HepG2 (cell line): ENCODE measurements around the gene MRPL28. TPM values are rescaled to one million over a fixed set of nuclear protein-coding genes. Genes with fewer than 3 reads are reported as not detected.

Source experiments
- ARID2 ChIP-seq: sonication (generic); formaldehyde crosslinking; IDR thresholded peaks from 2 replicates; pipeline ENCODE4 v1.8.1; 2022; ENCODE audit warnings: mild to moderate bottlenecking, missing genetic modification reagents, borderline replicate concordance
- CC2D1A ChIP-seq: sonication (generic); formaldehyde crosslinking; IDR thresholded peaks from 2 replicates; pipeline ENCODE4 v1.8.1; 2023; ENCODE audit warnings: mild to moderate bottlenecking, missing genetic modification reagents
- EP300 ChIP-seq, 3 experiments: sonication (generic) in 1 of 3; formaldehyde crosslinking in 1 of 3; IDR thresholded peaks; 2 replicates each; pipeline versions ENCODE4 v1.5.1 to v1.6.1; 2011 to 2020; ENCODE audit warnings: low read depth in 2 of 3, low read length in 2 of 3, borderline replicate concordance in 1 of 3, improper control_type of control experiment in 1 of 3, mild to moderate bottlenecking in 1 of 3, missing genetic modification reagents in 1 of 3, moderate library complexity in 1 of 3
- HDAC2 ChIP-seq: sonication (generic); formaldehyde crosslinking; IDR thresholded peaks from 2 replicates; pipeline ENCODE4 v1.4.0; 2020; ENCODE audit warnings: missing genetic modification reagents
- KLF11 ChIP-seq: IDR thresholded peaks from 2 replicates; pipeline ENCODE4 v1.6.1; 2016; ENCODE audit warnings: missing compliant biosample characterization
- ONECUT2 ChIP-seq: sonication (generic); formaldehyde crosslinking; IDR thresholded peaks from 2 replicates; pipeline ENCODE4 v1.4.0; 2020; ENCODE audit warnings: missing genetic modification reagents
- PLRG1 ChIP-seq: fragments of 450-650 bp; conservative IDR thresholded peaks from 2 replicates; pipeline ENCODE4 v1.6.1; 2016
- RARA ChIP-seq: IDR thresholded peaks from 2 replicates; pipeline ENCODE4 v1.6.1; 2016; ENCODE audit warnings: missing genetic modification reagents, missing compliant biosample characterization
- RERE ChIP-seq: IDR thresholded peaks from 2 replicates; pipeline ENCODE4 v1.6.1; 2016; ENCODE audit warnings: low read depth, missing genetic modification reagents, missing compliant biosample characterization
- RFX3 ChIP-seq: IDR thresholded peaks from 2 replicates; pipeline ENCODE4 v1.6.1; 2016; ENCODE audit warnings: missing biosample characterization, missing genetic modification reagents
- SAP130 ChIP-seq: IDR thresholded peaks from 2 replicates; pipeline ENCODE4 v1.6.1; 2016; ENCODE audit warnings: low read depth
- TBX2 ChIP-seq: sonication (generic); formaldehyde crosslinking; IDR thresholded peaks from 2 replicates; pipeline ENCODE4 v1.5.0; 2020; ENCODE audit warnings: missing genetic modification reagents, mild to moderate bottlenecking, borderline replicate concordance
- ZBTB8A ChIP-seq: sonication (generic); formaldehyde crosslinking; IDR thresholded peaks from 2 replicates; pipeline ENCODE4 v1.4.0; 2020; ENCODE audit warnings: mild to moderate bottlenecking, low read depth, missing genetic modification reagents, borderline replicate concordance
- ZFP36L1 ChIP-seq: sonication (generic); formaldehyde crosslinking; IDR thresholded peaks from 2 replicates; pipeline ENCODE4 v1.8.0; 2022; ENCODE audit warnings: mild to moderate bottlenecking, missing genetic modification reagents, moderate library complexity
- ZNF569 ChIP-seq: sonication (generic); formaldehyde crosslinking; IDR thresholded peaks from 2 replicates; pipeline ENCODE4 v1.5.0; 2020; ENCODE audit warnings: mild to moderate bottlenecking, missing genetic modification reagents, moderate library complexity, borderline replicate concordance
- ZNF598 ChIP-seq: sonication (generic); formaldehyde crosslinking; IDR thresholded peaks from 2 replicates; pipeline ENCODE4 v1.5.1; 2020; ENCODE audit warnings: mild to moderate bottlenecking, missing genetic modification reagents, borderline replicate concordance
- polyA plus RNA-seq, 8 experiments: library from polyadenylated mRNA; depleted of rRNA in 3 of 8; stranded (reverse) in 7 of 8; unstranded in 1 of 8; fragments of >200 nt; fragmentation: Illumina TruSeq in 4 of 8; extraction: Trizol in 4 of 8; gene quantifications; 2 replicates each; pipeline versions ENCODE4 v1.2.1 to v1.2.3, GENCODE V29; 2011 to 2016; ENCODE audit warnings: low read depth in 4 of 8, missing spikeins in 1 of 8, mixed read lengths in 1 of 8; ENCODE audit not compliant: insufficient read depth in 1 of 8
- total RNA-seq, 5 experiments: library from RNA; depleted of rRNA; stranded (reverse); fragments of >200 nt; fragmentation: Illumina TruSeq; extraction: Trizol; gene quantifications; 2 replicates each; pipeline ENCODE4 v1.2.3, GENCODE V29; 2016; ENCODE audit warnings: low read depth in 1 of 5
- TF ChIP-seq, protein P1 (sequence below): sonication (generic); formaldehyde crosslinking; IDR thresholded peaks from 2 replicates; pipeline ENCODE4 v1.5.0; 2020; ENCODE audit warnings: mild to moderate bottlenecking, missing genetic modification reagents, moderate library complexity
- TF ChIP-seq, protein P2 (sequence below): sonication (generic); formaldehyde crosslinking; IDR thresholded peaks from 2 replicates; pipeline ENCODE4 v1.8.1; 2023; ENCODE audit warnings: mild to moderate bottlenecking, missing genetic modification reagents
- TF ChIP-seq, protein P3 (sequence below): sonication (generic); formaldehyde crosslinking; IDR thresholded peaks from 2 replicates; pipeline ENCODE4 v1.8.0; 2022; ENCODE audit warnings: mild to moderate bottlenecking, missing genetic modification reagents, borderline replicate concordance

Gene MRPL28
- total and polyA plus RNA-seq, 2 of the 13 experiments (the other 11 are each of a cell fraction or from before 2014, with no cell fraction given) = 114 to 135 TPM

DNA sequence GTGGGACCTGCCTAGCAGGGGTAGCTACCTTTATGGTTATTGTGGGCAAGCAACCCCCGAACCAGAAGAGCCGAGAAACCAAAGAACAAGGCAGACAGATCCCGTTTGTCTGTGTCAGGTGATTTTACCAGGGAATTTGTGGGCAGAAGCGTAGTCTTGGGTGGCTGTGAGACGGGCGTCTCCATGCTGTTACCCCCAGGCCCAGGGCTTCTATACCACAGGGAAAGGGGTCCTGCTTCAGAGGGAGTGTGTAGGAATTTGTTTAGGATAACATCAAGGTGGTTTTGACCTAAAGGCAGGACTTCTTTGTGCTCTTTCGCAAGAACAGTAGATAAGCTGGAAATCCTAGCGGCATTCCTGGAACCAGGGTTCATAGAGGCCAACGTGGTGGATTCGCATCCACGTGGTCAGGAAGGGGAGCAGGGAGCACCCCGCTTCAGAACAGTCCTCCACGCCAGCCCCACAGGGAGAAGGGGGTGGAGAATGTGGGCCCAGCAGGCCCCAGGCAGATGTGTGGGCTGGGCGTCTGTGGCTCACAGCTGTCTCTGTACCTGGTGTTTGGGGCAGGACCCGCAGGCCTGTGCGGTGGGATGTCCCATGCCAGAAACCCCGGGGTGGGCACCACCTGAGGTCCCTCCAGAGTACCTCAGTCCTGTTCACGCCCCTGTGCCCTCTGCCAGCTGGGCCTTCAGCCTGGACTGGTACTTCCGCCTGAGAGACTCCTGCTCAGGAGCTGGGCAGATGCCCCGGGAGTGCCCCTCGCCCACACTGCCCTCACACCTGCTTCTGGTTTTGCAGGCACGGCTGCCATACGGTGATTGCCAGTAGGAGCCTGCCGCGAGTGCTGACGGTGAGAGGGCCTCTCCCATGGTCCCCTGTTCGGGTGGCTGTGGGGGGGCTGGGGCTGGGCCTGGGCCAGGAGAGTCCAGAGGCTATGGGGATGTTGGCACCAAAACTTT is 35.5 kb upstream of the MRPL28 start (continued):
- TF ChIP-seq PLRG1 (no peak), ZFP36L1 (CRISPR knock-in tag) (peak; percentile 66), ARID2 (CRISPR knock-in tag) (no peak; the same call in 1 of the 2 replicates), SAP130 (CRISPR knock-in tag) (peak; percentile 98), ZNF569 (CRISPR knock-in tag) (no peak), CC2D1A (CRISPR knock-in tag) (no peak), RFX3 (CRISPR knock-in tag) (no peak), HDAC2 (CRISPR knock-in tag) (peak; percentile 88), ZNF598 (no peak), ZBTB8A (CRISPR knock-in tag) (no peak), TBX2 (CRISPR knock-in tag) (peak; percentile 71; the same call in 1 of the 2 replicates), RARA (CRISPR knock-in tag) (peak; percentile 97), EP300 (IDR thresholded peaks at IDR 0.05; ENCODE audit: low read depth in 2 of 2, low read length in 2 of 2) (peak in 1 of 2 experiments; percentile 90; a peak in 2 of 4 replicates), EP300 (CRISPR knock-in tag; IDR thresholded peaks at IDR 0.05; ENCODE audit: borderline replicate concordance) (peak; percentile 96), RERE (CRISPR knock-in tag) (peak; percentile 82), ONECUT2 (CRISPR knock-in tag) (no peak), KLF11 (CRISPR knock-in tag) (no peak; the same call in 1 of the 2 replicates)
- TF ChIP-seq, protein P1, sequence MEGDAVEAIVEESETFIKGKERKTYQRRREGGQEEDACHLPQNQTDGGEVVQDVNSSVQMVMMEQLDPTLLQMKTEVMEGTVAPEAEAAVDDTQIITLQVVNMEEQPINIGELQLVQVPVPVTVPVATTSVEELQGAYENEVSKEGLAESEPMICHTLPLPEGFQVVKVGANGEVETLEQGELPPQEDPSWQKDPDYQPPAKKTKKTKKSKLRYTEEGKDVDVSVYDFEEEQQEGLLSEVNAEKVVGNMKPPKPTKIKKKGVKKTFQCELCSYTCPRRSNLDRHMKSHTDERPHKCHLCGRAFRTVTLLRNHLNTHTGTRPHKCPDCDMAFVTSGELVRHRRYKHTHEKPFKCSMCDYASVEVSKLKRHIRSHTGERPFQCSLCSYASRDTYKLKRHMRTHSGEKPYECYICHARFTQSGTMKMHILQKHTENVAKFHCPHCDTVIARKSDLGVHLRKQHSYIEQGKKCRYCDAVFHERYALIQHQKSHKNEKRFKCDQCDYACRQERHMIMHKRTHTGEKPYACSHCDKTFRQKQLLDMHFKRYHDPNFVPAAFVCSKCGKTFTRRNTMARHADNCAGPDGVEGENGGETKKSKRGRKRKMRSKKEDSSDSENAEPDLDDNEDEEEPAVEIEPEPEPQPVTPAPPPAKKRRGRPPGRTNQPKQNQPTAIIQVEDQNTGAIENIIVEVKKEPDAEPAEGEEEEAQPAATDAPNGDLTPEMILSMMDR (CRISPR knock-in tag) = no peak
- TF ChIP-seq, protein P2, sequence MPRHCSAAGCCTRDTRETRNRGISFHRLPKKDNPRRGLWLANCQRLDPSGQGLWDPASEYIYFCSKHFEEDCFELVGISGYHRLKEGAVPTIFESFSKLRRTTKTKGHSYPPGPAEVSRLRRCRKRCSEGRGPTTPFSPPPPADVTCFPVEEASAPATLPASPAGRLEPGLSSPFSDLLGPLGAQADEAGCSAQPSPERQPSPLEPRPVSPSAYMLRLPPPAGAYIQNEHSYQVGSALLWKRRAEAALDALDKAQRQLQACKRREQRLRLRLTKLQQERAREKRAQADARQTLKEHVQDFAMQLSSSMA (CRISPR knock-in tag) = no peak
- TF ChIP-seq, protein P3, sequence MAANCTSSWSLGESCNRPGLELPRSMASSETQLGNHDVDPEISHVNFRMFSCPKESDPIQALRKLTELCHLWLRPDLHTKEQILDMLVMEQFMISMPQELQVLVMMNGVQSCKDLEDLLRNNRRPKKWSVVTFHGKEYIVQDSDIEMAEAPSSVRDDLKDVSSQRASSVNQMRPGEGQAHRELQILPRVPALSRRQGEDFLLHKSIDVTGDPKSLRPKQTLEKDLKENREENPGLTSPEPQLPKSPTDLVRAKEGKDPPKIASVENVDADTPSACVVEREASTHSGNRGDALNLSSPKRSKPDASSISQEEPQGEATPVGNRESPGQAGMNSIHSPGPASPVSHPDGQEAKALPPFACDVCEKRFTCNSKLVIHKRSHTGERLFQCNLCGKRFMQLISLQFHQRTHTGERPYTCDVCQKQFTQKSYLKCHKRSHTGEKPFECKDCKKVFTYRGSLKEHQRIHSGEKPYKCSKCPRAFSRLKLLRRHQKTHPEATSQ = no peak; the same call in 1 of the 2 replicates
